HepG2 (cell line): ENCODE data around the gene LNX2. TPM values are rescaled to one million over a fixed set of nuclear protein-coding genes. Genes with fewer than 3 reads are reported as not detected.

Experiments used
- FOXA3 ChIP-seq: IDR thresholded peaks from 2 replicates; pipeline ENCODE4 v1.6.1; 2016; ENCODE audit warnings: missing genetic modification reagents, missing compliant biosample characterization
- KAT2B ChIP-seq: fragments of 150-350 bp; IDR thresholded peaks from 2 replicates; pipeline ENCODE4 v1.6.1; 2014; ENCODE audit warnings: low read depth, low read length, borderline replicate concordance
- KDM5B ChIP-seq: sonication (generic); formaldehyde crosslinking; IDR thresholded peaks from 2 replicates; pipeline ENCODE4 v1.4.0; 2020; ENCODE audit warnings: missing genetic modification reagents, mild to moderate bottlenecking, borderline replicate concordance
- MED8 ChIP-seq: sonication (generic); formaldehyde crosslinking; IDR thresholded peaks from 2 replicates; pipeline ENCODE4 v1.8.1; 2023; ENCODE audit warnings: mild to moderate bottlenecking, missing genetic modification reagents; ENCODE audit not compliant: insufficient replicate concordance
- PAXIP1 ChIP-seq: sonication (generic); formaldehyde crosslinking; conservative IDR thresholded peaks from 2 replicates; pipeline ENCODE4 v1.4.0; 2020; ENCODE audit warnings: mild to moderate bottlenecking, missing genetic modification reagents, moderate library complexity
- RBM22 ChIP-seq: fragments of 200-400 bp; formaldehyde crosslinking; optimal IDR thresholded peaks from 2 replicates; pipeline ENCODE3; 2017; ENCODE audit warnings: mild to moderate bottlenecking, low read length, moderate library complexity
- TRIM22 ChIP-seq: fragments of 450-650 bp; IDR thresholded peaks from 2 replicates; pipeline ENCODE4 v1.6.1; 2017
- UBTF ChIP-seq: sonication (generic); formaldehyde crosslinking; IDR thresholded peaks from 2 replicates; pipeline ENCODE4 v1.4.0; 2020; ENCODE audit warnings: mild to moderate bottlenecking, missing genetic modification reagents
- ZNF263 ChIP-seq: sonication (generic); formaldehyde crosslinking; IDR thresholded peaks from 2 replicates; pipeline ENCODE4 v1.4.0; 2020; ENCODE audit warnings: missing genetic modification reagents
- ZNF282 ChIP-seq: fragments of 450-650 bp; IDR thresholded peaks from 2 replicates; pipeline ENCODE4 v1.6.1; 2018; ENCODE audit not compliant: partially characterized antibody
- ZNF33A ChIP-seq: sonication (generic); formaldehyde crosslinking; IDR thresholded peaks from 2 replicates; pipeline ENCODE4 v1.5.1; 2020; ENCODE audit warnings: missing genetic modification reagents, mild to moderate bottlenecking, moderate library complexity, borderline replicate concordance
- ZNF512 ChIP-seq: sonication (generic); formaldehyde crosslinking; IDR thresholded peaks from 2 replicates; pipeline ENCODE4 v1.4.0; 2020; ENCODE audit warnings: mild to moderate bottlenecking, missing genetic modification reagents
- polyA plus RNA-seq, 8 experiments: library from polyadenylated mRNA; depleted of rRNA in 3 of 8; stranded (reverse) in 7 of 8; unstranded in 1 of 8; fragments of >200 nt; fragmentation: Illumina TruSeq in 4 of 8; extraction: Trizol in 4 of 8; gene quantifications; 2 replicates each; pipeline versions ENCODE4 v1.2.1 to v1.2.3, GENCODE V29; 2011 to 2016; ENCODE audit warnings: low read depth in 4 of 8, missing spikeins in 1 of 8, mixed read lengths in 1 of 8; ENCODE audit not compliant: insufficient read depth in 1 of 8
- total RNA-seq, 5 experiments: library from RNA; depleted of rRNA; stranded (reverse); fragments of >200 nt; fragmentation: Illumina TruSeq; extraction: Trizol; gene quantifications; 2 replicates each; pipeline ENCODE4 v1.2.3, GENCODE V29; 2016; ENCODE audit warnings: low read depth in 1 of 5

LNX2 gene
- total and polyA plus RNA-seq, 2 of the 13 experiments (the other 11 are each of a cell fraction or from before 2014, with no cell fraction given): 9.2 to 9.7 TPM

GRCh38 chr13:27628081-27628480 lies 7.8 kb upstream of the LNX2 start (continued):
- TF ChIP-seq PAXIP1 (0 out of 2 replicates have a peak, but pooled peaks have one; percentile 19), RBM22 (no peak), KAT2B (no peak), UBTF (CRISPR knock-in tag) (no peak), ZNF282 (no peak), ZNF512 (CRISPR knock-in tag) (no peak), TRIM22 (no peak), MED8 (no peak), ZNF263 (CRISPR knock-in tag) (no peak), KDM5B (CRISPR knock-in tag) (no peak), ZNF33A (CRISPR knock-in tag) (no peak), FOXA3 (CRISPR knock-in tag) (peak; percentile 47; the same call in 1 of the 2 replicates)
